ENCODE results near the gene SDCCAG8. TPM values are rescaled to one million over a fixed set of nuclear protein-coding genes. Genes with fewer than 3 reads are reported as not detected.

The SDCCAG8 gene
- total and polyA plus RNA-seq, 2 experiments from 2014 or later = 28.0 to 66.7 TPM

- no peak for TF ChIP-seq ZNF462 (CRISPR knock-in tag; IDR thresholded peaks at IDR 0.05)
- no peak for TF ChIP-seq ZNF331 (CRISPR knock-in tag; IDR thresholded peaks at IDR 0.05; ENCODE audit: low read depth)
Observed at GRCh38 chr1:243257189-243257588, 1.3 kb downstream of the SDCCAG8 start (continued).

GRCh38 chr1:243258731-243259130 is 2.9 kb downstream of the SDCCAG8 start:
- Histone ChIP-seq H3K79me2 (replicated peaks; ENCODE audit: insufficient read depth) (peaks cover 21% of the 10 kb centered on the region), H3K27me3 (ENCODE audit: insufficient read depth) (no peaks in the 10 kb centered on the region)
- no peak for ATAC-seq

More at GRCh38 chr1:243258731-243259130, 2.9 kb downstream of the SDCCAG8 start:
- Histone ChIP-seq H3K36me3 (ENCODE audit: insufficient read depth) (no peaks in the 10 kb centered on the region), H3K4me1 (ENCODE audit: insufficient read depth) (0 out of 2 replicates have a peak, but pooled peaks cover 8% of the 10 kb centered on the region), H3K27ac (ENCODE audit: low read depth) (no peak overlapping the region), H3K4me3 (no peak overlapping the region), H2AFZ (no peak overlapping the region), H3K4me2 (no peak overlapping the region), H3F3A (replicated peaks; ENCODE audit: low read depth) (no peaks in the 10 kb centered on the region; the same call in 1 of the 2 replicates), H3K9me2 (ENCODE audit: insufficient read depth) (no peaks in the 10 kb centered on the region), H4K20me1 (replicated peaks; ENCODE audit: insufficient read depth) (no peaks in the 10 kb centered on the region)
- Mint-ChIP-seq H3K36me3 (ENCODE audit: low read depth) (no peaks in the 10 kb centered on the region; the same call in 1 of the 3 replicates), H3K4me1 (peaks cover 1% of the 10 kb centered on the region; the same call in 2 of the 3 replicates), H3K27ac (no peak overlapping the region), H3K4me3 (no peak overlapping the region), H3K9me3 (no peaks in the 10 kb centered on the region; the same call in 2 of the 3 replicates), H3K27me3 (ENCODE audit: insufficient read depth, low read depth, poor library complexity) (peaks cover 7% of the 10 kb centered on the region)
- TF ChIP-seq EZH2phosphoT487 (IDR thresholded peaks at IDR 0.05; ENCODE audit: unreplicated experiment) (no peak), EZH2 (IDR thresholded peaks at IDR 0.05; ENCODE audit: low read depth, unreplicated experiment) (no peak), NANOG (IDR thresholded peaks at IDR 0.05; ENCODE audit: borderline replicate concordance) (no peak)
- DNase-seq (ENCODE audit: low spot score) = no peak

All from GM23338 (cell line).